Sigmoid colon (tissue), 3 donors: ENCODE measurements around the gene MOG.
"Not testable (repeated sequence)": the region's sequence is repeated elsewhere in the genome, so short reads cannot be mapped to it uniquely, and the experiment has no call there.

ENCODE experiments used
- CTCF ChIP-seq, 4 experiments: fragments of 450-650 bp in 3 of 4; fragments of 200-600 bp in 1 of 4; IDR thresholded peaks; one replicate each; pipeline ENCODE4 v1.5.1; 2016 to 2019; ENCODE audit warnings: antibody characterized with exemption in 4 of 4, mild to moderate bottlenecking in 3 of 4, moderate library complexity in 2 of 4
- POLR2A ChIP-seq, 2 donors: fragments of 450-650 bp; IDR thresholded peaks; one replicate each; pipeline ENCODE4 v1.6.1; 2016; ENCODE audit warnings: antibody characterized with exemption in 2 of 2, mild to moderate bottlenecking in 2 of 2, moderate library complexity in 2 of 2

- not testable (repeated sequence) for TF ChIP-seq CTCF, POLR2A (IDR thresholded peaks at IDR 0.05)
Observed at GRCh38 chr6:29661502-29662141, 4.7 kb downstream of the MOG start.
